NOMO-1 treated with dmso at 0.1 percent for 144 hours (cell line): ENCODE results near the gene ZSWIM6.
"Not testable (repeated sequence)": the region's sequence is repeated elsewhere in the genome, so short reads cannot be mapped to it uniquely, and the experiment has no call there.

ENCODE experiments used
- DNase-seq: peaks from one replicate; lab custom pipeline; 2025; ENCODE audit not compliant: unreplicated experiment; lab: John Stamatoyannopoulos, UW

Gene ZSWIM6

DNA sequence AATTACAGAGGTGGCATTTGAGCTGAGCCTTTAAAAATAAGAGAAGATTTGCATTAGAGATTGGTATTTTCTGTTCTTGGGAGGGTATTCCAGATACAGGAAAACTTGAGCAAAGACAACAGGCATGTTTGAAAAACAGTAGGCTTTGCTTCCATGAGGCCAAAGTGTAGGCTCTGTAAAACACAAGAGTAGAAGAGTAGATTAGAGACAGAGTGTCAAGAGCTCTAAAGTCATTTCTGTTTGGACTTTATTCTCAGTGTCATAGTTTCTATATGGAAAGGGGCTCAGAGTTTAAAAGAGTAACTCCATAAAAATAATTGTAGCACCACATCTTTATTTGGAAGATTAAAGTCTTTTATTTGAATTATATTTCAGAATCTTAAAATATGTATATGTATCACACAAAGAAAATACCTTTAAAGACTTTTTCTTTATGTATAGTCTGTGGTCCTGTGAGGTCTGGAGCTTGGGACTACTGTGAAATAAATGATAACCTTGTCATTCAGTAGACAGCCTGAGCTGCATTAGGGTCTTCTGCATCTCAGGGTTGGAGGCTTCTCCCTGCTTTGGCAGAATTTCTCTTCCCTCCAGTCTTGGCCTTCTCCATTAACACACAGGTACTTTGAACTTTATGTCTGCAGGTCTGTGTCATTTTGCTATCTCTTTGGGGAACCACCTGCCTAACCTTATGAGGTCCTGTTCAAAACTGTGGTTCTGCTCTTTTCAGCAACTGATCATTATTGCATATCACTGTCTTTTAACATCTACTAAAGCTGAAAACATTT is 73.6 kb downstream of the ZSWIM6 start:
- DNase-seq, result no peak

DNA sequence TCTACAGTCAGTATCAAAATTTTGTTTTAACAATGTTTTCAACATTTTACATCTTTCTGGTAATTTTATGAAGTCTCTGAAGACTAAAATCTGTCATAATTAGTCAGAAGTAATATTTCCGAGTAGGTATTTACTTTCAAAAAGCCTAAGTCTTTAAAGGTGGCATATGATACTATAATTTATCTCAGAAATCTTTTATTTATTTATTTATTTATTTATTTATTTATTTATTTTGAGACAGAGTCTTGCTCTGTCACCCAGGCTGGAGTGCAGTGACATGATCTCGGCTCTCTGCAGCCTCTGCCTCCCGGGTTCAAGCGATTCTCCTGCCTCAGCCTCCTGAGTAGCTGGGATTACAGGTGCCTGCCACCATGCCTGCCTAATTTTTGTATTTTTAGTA is 74.4 kb downstream of the ZSWIM6 start:
- not testable (repeated sequence) for DNase-seq

GRCh38 chr5:61407706-61408270 is 75.7 kb downstream of the ZSWIM6 start:
- DNase-seq, result no peak

DNA sequence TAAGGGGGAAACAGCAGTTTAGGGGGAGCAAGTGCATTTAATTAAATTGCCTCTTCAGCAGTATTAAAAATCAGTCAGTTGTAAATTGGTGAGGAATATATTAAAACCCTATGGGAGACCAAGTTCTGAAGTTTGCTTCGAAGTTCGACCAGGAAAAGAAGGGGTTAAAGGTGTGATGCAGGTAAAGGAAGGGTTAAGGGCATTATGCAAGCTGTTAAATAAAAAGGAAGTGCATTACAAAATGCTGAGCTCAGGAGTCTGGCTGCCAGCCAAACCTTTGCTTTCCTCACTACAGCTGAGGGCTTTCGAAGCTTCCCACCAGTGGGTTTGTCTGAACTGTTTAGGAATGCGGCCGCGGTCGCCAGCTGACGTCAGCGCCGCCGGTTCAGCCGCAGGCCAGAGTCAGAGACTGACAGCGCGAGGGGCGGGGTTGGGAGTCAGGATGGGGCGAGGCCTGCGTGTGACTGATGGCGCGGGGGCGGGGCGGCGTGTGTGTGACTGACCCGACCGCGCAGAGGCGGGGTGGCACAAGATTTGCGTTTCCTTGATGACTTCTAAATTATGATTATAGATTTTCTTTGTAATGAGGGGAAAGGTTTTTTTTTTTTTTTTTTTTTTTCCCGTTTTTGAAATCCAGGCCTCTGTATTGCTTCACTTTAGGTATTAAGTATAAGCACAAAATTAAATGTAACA is 76.6 kb downstream of the ZSWIM6 start:
- peak; percentile 93 for DNase-seq

- no peak for DNase-seq
Observed at GRCh38 chr5:61409568-61409967, 77.5 kb downstream of the ZSWIM6 start.

GRCh38 chr5:61410811-61411210 is 78.8 kb downstream of the ZSWIM6 start:
- no peak for DNase-seq

DNA sequence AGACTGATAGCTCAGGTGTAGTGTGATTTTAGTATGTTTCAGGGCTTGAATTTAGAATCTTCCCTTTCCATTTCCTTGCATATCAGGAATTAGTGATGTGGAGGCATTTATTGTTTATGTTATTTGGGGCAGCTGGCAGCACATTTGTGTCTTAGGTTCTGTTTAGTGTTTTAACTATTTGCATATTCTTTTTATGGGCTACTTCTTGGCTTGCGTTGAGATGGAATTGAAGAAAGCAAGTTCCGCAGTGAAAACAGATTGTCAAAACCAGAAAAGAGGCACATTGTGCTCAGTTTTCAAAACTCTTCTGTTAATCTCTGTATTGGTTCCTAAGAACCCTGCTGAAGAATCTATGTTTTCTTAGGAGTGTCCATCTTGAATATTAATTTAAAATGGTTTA is 80.3 kb downstream of the ZSWIM6 start:
- no peak for DNase-seq

- not testable (repeated sequence) for DNase-seq
Observed at GRCh38 chr5:61413205-61413604, 81.1 kb downstream of the ZSWIM6 start.

- no peak for DNase-seq
Observed at GRCh38 chr5:61414806-61415205, 82.7 kb downstream of the ZSWIM6 start.

GRCh38 chr5:61416010-61416409 is 84.0 kb downstream of the ZSWIM6 start:
- no peak for DNase-seq

GRCh38 chr5:61416420-61416819 is 84.4 kb downstream of the ZSWIM6 start:
- no peak for DNase-seq

DNA sequence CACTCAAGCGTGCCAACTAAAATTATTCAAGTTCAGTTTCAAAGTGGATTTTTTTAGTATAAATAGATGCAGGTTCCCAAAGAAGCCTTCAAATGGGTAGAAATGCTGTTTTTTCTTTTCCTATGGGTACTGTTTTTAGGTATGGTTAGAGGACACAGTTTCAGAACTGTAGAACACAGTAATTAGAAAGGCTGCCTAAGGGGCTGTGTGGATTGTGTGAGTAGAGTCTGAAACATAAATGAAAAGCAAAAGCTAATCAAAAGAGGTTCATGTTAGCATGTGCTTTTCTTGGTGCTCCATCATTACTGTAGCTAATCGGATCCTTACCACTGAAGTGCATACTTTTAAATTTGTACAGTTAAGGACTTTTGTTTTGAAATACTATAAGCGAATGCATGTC is 85.3 kb downstream of the ZSWIM6 start:
- no peak for DNase-seq

DNA sequence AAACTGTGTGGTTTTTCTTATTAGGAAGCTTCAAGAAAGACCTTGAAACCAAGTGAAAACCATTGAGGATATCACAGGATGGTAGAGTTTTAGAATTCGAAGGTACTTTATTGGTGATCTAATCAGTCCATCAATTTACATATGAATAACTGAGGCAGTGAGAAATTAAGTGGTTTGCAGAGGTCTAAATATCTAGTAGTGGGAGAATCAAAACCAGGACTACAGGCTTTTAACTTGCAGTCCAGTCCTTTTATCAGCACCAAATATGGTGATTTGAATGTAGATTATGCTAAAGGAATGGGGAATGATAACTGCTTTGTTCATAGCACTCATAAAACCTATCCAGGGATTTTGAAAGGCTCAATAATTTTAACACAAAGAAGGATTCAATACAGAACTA is 85.8 kb downstream of the ZSWIM6 start:
- DNase-seq, result no peak

DNA sequence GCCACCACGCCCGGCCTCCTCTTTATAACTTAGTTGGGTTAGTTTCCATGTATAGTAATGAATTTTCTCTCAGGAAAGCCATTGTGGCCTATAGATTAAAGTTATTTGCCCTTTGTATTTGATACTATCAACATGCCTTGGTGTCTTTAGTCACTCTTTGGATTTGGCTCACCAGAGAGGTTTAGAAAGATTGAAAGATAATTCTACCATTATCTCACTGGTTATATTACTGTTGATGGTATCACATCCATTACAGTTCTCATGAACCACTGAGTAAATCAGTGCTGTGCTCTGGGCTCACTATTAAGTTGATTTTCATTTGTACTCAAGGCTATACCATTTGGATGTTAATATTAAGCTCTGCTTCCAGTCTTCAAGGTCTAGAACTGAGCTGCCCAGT is 87.0 kb downstream of the ZSWIM6 start:
- no peak for DNase-seq

DNA sequence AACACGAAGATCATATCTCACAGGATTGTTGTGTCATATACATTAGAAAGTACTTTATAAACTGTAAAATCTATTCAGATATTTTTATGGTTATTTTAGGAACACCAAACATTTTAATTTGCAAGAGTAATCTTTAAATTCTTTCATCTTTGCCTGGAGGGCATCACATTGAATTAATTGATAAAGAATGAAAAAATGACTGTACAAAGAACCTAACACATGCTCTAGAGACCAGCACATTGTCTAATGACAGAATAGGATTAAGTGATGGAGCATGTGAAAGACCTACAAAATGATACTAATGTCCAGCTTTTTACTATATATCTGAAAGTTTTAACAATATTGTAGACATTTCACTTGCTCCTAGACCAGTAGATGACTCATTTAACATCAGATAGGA is 88.0 kb downstream of the ZSWIM6 start:
- DNase-seq, result no peak

- DNase-seq, result not testable (repeated sequence)
Observed at GRCh38 chr5:61421262-61421661, 89.2 kb downstream of the ZSWIM6 start.

DNA sequence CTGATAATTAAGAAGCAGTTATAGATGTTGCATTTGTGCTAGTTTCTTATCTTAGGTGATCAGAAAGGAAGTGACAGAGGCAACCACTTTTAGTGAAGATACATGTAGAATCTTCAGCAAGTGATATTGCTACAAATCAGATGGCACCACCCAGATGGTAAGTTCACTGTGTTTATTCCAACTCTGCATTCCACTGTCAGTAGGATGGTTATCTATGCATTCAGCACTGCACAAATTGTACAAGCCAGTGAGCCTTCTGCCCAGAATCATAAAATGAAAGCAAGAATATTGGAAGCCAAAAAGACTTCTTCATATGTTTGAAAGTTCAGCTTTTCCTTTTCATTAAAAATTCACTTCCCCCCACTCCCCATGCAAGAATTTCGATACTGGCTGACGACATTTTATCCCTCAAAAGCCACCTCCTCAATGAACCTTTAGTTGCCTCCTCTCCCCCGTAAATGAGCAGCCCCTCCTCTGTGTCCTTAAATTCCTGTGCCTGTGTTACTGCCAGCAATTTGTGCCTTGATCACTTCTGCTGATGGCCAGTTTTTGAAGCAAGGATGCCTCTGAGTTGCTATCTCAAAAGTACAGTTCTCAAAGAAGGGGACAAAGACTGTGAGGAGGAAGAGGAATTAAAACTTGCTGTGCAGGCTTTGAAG is 91.6 kb downstream of the ZSWIM6 start:
- no peak for DNase-seq

GRCh38 chr5:61425918-61426317 is 93.9 kb downstream of the ZSWIM6 start:
- no peak for DNase-seq

- no peak for DNase-seq
Observed at GRCh38 chr5:61429906-61430305, 97.8 kb downstream of the ZSWIM6 start.

DNA sequence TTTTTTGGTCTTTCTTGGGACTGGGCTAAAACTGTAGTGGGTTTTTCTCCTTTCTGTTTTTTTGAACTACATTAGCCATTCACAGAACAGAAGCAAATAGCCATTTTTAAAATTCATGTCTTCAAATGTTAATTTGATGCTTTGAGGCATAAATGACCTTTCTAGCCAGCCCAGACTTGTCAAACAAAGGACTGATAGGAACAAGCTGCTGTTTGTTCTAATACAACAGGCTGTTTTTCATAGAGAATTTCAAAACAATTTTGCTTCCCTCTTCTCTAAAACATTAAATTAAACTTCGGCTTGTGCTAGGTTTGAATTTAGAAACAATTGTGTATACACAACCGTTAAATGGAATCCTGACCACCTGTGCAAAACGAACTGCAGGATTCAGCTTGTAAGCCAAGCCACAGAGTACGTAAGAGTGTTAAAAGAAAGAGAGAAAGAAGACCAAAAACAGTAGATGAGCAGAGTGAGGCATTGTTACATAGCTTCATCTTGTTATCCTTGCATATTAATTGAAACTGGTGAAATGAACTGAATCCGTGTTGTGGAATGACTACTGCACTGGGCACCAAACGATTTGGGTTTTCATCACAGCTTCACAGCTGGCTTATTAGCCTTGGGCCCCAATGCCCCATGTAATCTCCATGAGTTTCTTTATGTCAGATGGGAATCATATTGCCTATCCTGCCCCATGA is 100.0 kb downstream of the ZSWIM6 start:
- DNase-seq, result no peak

DNA sequence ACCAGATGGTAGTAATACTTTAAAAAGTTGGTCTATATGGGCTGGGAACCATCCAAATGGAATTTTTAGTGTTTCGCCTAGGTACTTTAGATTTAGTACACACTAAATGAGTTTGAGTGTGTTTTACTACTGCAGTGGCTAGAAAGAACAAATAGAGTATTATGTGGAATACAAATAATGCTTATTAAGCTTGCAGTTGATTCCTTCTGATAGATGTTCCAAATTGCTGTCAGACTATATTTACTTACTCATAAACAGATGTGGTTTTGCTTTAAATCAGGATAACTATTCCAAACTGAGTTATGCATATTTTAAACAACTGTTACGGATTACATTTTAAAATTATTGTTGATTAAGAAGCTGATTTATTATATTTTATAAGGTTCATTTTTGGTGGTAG is 103.3 kb downstream of the ZSWIM6 start:
- no peak for DNase-seq
